Vagina (tissue), 2 donors: ENCODE data around the gene UPF1. TPM values are rescaled to one million over a fixed set of nuclear protein-coding genes. Genes with fewer than 3 reads are reported as not detected.

Source experiments
- DNase-seq, 2 donors: peaks; one replicate each; pipeline ENCODE4 v3.0.0-alpha.2; 2017; ENCODE audit errors: extremely low spot score in 2 of 2
- H3K27ac ChIP-seq: fragments of 200-600 bp; sonication (generic); one replicate; pipeline ENCODE4 v1.5.1; 2019
- H3K27me3 ChIP-seq: fragments of 200-600 bp; sonication (generic); one replicate; pipeline ENCODE4 v1.5.1; 2019
- H3K36me3 ChIP-seq, 2 donors: fragments of 200-600 bp; sonication (generic); one replicate each; pipeline ENCODE4 v1.5.1; 2017 to 2019
- H3K4me1 ChIP-seq: fragments of 200-600 bp; sonication (generic); one replicate; pipeline ENCODE4 v1.5.1; 2019
- H3K4me3 ChIP-seq, 2 donors: fragments of 200-600 bp; sonication (generic); 1 replicate in 1 of 2; 2 replicates in 1 of 2; pipeline ENCODE4 v1.5.1; 2016 to 2019
- H3K9me3 ChIP-seq: fragments of 200-600 bp; sonication (generic); one replicate; pipeline ENCODE4 v1.5.1; 2019
- CTCF ChIP-seq, 3 experiments: fragments of 450-650 bp in 2 of 3; fragments of 200-600 bp in 1 of 3; sonication (generic) in 1 of 3; IDR thresholded peaks; one replicate each; pipeline ENCODE4 v1.5.1; 2017 to 2019; ENCODE audit warnings: antibody characterized with exemption in 3 of 3, mild to moderate bottlenecking in 2 of 3, moderate library complexity in 2 of 3
- POLR2A ChIP-seq, 2 donors: fragments of 450-650 bp; IDR thresholded peaks; one replicate each; pipeline ENCODE4 v1.6.1; 2017; ENCODE audit warnings: antibody characterized with exemption in 2 of 2, mild to moderate bottlenecking in 2 of 2, moderate library complexity in 2 of 2
- POLR2AphosphoS5 ChIP-seq, 2 donors: sonication (generic); formaldehyde crosslinking; IDR thresholded peaks; one replicate each; pipeline ENCODE4 v1.9.0; 2017; ENCODE audit warnings: antibody characterized with exemption in 2 of 2, mild to moderate bottlenecking in 2 of 2, low read depth in 1 of 2; ENCODE audit not compliant: insufficient read depth in 1 of 2
- intact Hi-C: fragments of 100-400 bp; cut with DNase I; formaldehyde crosslinking; loops from one replicate; pipeline ENCODE4 v1.15.1; 2023
- total RNA-seq: library from RNA; depleted of rRNA; stranded (reverse); fragments of >200 nt; gene quantifications from one replicate; pipeline ENCODE4 v1.2.3, GENCODE V29; 2016

The UPF1 gene
- total RNA-seq, 1 donor from 2014 or later: 77.8 TPM

GRCh38 chr19:18800079-18800478 is 31.7 kb upstream of the UPF1 start:
- Histone ChIP-seq H3K27ac (no peak overlapping the region), H3K4me3 (no peak overlapping the region), H3K9me3 (no peaks in the 10 kb centered on the region), H3K36me3 (no peaks in the 10 kb centered on the region), H3K4me1 (peaks cover 6% of the 10 kb centered on the region), H3K27me3 (no peaks in the 10 kb centered on the region)
- intact Hi-C loops: no loop called here
- TF ChIP-seq POLR2A (IDR thresholded peaks at IDR 0.05): no peak
- TF ChIP-seq POLR2AphosphoS5 (IDR thresholded peaks at IDR 0.05; ENCODE audit: insufficient read depth in 1 of 2, low read depth in 1 of 2): no peak
- no peak for TF ChIP-seq CTCF (IDR thresholded peaks at IDR 0.05)
- DNase-seq: no peak

- Histone ChIP-seq H3K4me3 (no peak overlapping the region), H3K9me3 (no peaks in the 10 kb centered on the region), H3K36me3 (no peaks in the 10 kb centered on the region), H3K27ac (no peak overlapping the region), H3K4me1 (peaks cover 2% of the 10 kb centered on the region), H3K27me3 (no peaks in the 10 kb centered on the region)
- TF ChIP-seq POLR2AphosphoS5 (IDR thresholded peaks at IDR 0.05; ENCODE audit: insufficient read depth in 1 of 2, low read depth in 1 of 2): no peak
- TF ChIP-seq CTCF (IDR thresholded peaks at IDR 0.05): no peak
- no peak for TF ChIP-seq POLR2A (IDR thresholded peaks at IDR 0.05)
- intact Hi-C loops: no loop called here
- no peak for DNase-seq
Observed at GRCh38 chr19:18800636-18801035, 31.1 kb upstream of the UPF1 start.

GRCh38 chr19:18802354-18802753 is 29.4 kb upstream of the UPF1 start:
- intact Hi-C loops: no loop called here
- Histone ChIP-seq H3K4me3 (no peak overlapping the region), H3K36me3 (no peaks in the 10 kb centered on the region), H3K4me1 (no peaks in the 10 kb centered on the region), H3K27ac (no peak overlapping the region), H3K27me3 (no peaks in the 10 kb centered on the region), H3K9me3 (no peaks in the 10 kb centered on the region)
- DNase-seq: no peak
- no peak for TF ChIP-seq CTCF (IDR thresholded peaks at IDR 0.05)
- TF ChIP-seq POLR2AphosphoS5 (IDR thresholded peaks at IDR 0.05; ENCODE audit: insufficient read depth in 1 of 2, low read depth in 1 of 2): no peak
- no peak for TF ChIP-seq POLR2A (IDR thresholded peaks at IDR 0.05)

- no peak overlapping the region for H3K27ac ChIP-seq
- TF ChIP-seq CTCF (IDR thresholded peaks at IDR 0.05): no peak
- TF ChIP-seq POLR2AphosphoS5 (IDR thresholded peaks at IDR 0.05; ENCODE audit: insufficient read depth in 1 of 2, low read depth in 1 of 2): no peak
- no peak for TF ChIP-seq POLR2A (IDR thresholded peaks at IDR 0.05)
- DNase-seq: no peak
- H3K4me3 ChIP-seq: no peak overlapping the region
- H3K36me3 ChIP-seq: no peaks in the 10 kb centered on the region
- intact Hi-C loops: no loop called here
- no peaks in the 10 kb centered on the region for H3K9me3 ChIP-seq
- H3K27me3 ChIP-seq: no peaks in the 10 kb centered on the region
- H3K4me1 ChIP-seq: peaks cover 8% of the 10 kb centered on the region
Observed at GRCh38 chr19:18803550-18804138, 28.1 kb upstream of the UPF1 start.

- intact Hi-C loops: no loop called here
- TF ChIP-seq POLR2A (IDR thresholded peaks at IDR 0.05) (no peak), CTCF (IDR thresholded peaks at IDR 0.05) (no peak), POLR2AphosphoS5 (IDR thresholded peaks at IDR 0.05; ENCODE audit: insufficient read depth in 1 of 2, low read depth in 1 of 2) (no peak)
- no peak overlapping the region for H3K27ac ChIP-seq
Observed at GRCh38 chr19:18804139-18804601, 27.6 kb upstream of the UPF1 start.

More at GRCh38 chr19:18804139-18804601, 27.6 kb upstream of the UPF1 start:
- no peak overlapping the region for H3K4me3 ChIP-seq
- H3K27me3 ChIP-seq: no peaks in the 10 kb centered on the region
- peaks cover 13% of the 10 kb centered on the region for H3K4me1 ChIP-seq
- no peaks in the 10 kb centered on the region for H3K36me3 ChIP-seq
- H3K9me3 ChIP-seq: no peaks in the 10 kb centered on the region
- no peak for DNase-seq
